G401.6 (cell line): ENCODE data around the gene MIGA1.
A peak's percentile ranks its signal among the peaks of the same experiment; 100 is the strongest.
"Not testable (repeated sequence)": the region's sequence is repeated elsewhere in the genome, so short reads cannot be mapped to it uniquely, and the experiment has no call there.

Experiments used
- FAIRE-seq: peaks from 2 replicates; lab custom pipeline; 2012; peaks lifted over from hg19 to GRCh38; lab: Jason Lieb, UNC

Gene MIGA1

GRCh38 chr1:77918918-77919317, 139.5 kb downstream of the MIGA1 start:
- not testable (repeated sequence) for FAIRE-seq

GRCh38 chr1:77925518-77925917, 146.1 kb downstream of the MIGA1 start:
- FAIRE-seq = peak; percentile 67

- no peak for FAIRE-seq
Observed at GRCh38 chr1:77925956-77926355, 146.5 kb downstream of the MIGA1 start.

GRCh38 chr1:77926561-77927357, 147.3 kb downstream of the MIGA1 start:
- no peak for FAIRE-seq

GRCh38 chr1:77927414-77927813, 148.0 kb downstream of the MIGA1 start:
- no peak for FAIRE-seq
